Measurements from ENCODE around the gene MORN1. TPM values are rescaled to one million over a fixed set of nuclear protein-coding genes. Genes with fewer than 3 reads are reported as not detected.

Gene MORN1
- total and polyA plus RNA-seq, 10 of the 15 experiments (the other 5 are each of a cell fraction or from before 2014, with no cell fraction given): 0.76 to 7.9 (median 5.5) TPM

DNA sequence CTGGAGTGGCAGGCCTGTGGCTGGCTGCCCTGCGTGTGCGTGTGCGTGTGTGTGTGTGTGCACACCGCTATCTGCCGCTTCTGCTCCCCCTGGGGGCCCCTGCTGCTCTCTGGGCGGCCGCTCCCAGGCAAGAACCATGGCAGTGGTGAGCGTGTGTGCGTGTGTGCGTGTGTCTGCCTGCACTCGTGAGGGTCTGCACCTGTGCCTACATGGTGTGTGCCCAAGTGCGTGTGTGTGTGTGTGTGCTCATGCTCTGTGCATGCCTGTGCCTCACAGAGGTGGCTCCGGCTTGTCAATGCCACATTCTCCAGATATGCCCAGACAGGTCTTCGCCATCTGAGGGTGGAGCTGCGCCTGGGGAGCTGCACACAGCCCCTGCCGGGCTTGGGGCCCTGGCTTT lies 39.7 kb upstream of the MORN1 start (continued):
- TF ChIP-seq USF1 (IDR thresholded peaks at IDR 0.05; ENCODE audit: borderline replicate concordance, extremely low read length, insufficient read depth, low read depth, low read length) (no peak), SMAD1 (IDR thresholded peaks at IDR 0.05; ENCODE audit: low read depth, partially characterized antibody) (no peak), MLLT1 (IDR thresholded peaks at IDR 0.05) (no peak), MTA3 (IDR thresholded peaks at IDR 0.05; ENCODE audit: borderline replicate concordance, low read length) (no peak)

GRCh38 chr1:2430592-2430973 lies 39.2 kb upstream of the MORN1 start:
- no peak overlapping the region for H2AFZ ChIP-seq (ENCODE audit: control insufficient read depth, low read depth, low read length)
- CTCF ChIA-PET: interaction anchor here (1.1 to 1.7 kb wide), 3 partner anchors 15 to 96 kb away, joined by 4 to 6 read pairs (median 5); partner anchors contain the start of gene PANK4
- H4K20me1 ChIP-seq (ENCODE audit: control insufficient read depth, insufficient read depth): no peaks in the 10 kb centered on the region
- no peaks in the 10 kb centered on the region for H3K36me3 ChIP-seq (ENCODE audit: control insufficient read depth in 2 of 2, insufficient read depth in 2 of 2, low read length in 1 of 2)
- H3K9ac ChIP-seq (ENCODE audit: control insufficient read depth, insufficient read depth, low read length): no peak overlapping the region
- intact Hi-C loops (cut with micrococcal nuclease; ENCODE audit: unreplicated experiment) (no loop called here), in situ Hi-C loops (cut with MboI) (no loop called here)
- no peaks in the 10 kb centered on the region for H3K4me1 ChIP-seq (ENCODE audit: control insufficient read depth, insufficient read depth, low read length)
- SMC1A ChIA-PET (ENCODE audit: uncharacterized antibody, unreplicated experiment): interaction anchor here (1.1 kb wide), 1 partner anchor 154 kb away, joined by 3 read pairs; no protein-coding TSS in a partner anchor
- ATAC-seq (no peak), DNase-seq (ENCODE audit: low read depth, low spot score) (no peak), FAIRE-seq (no peak)
- POLR2A ChIA-PET: no interaction called here
- H3K27me3 ChIP-seq (replicated peaks in 1 of 2; ENCODE audit: control insufficient read depth in 2 of 2, insufficient read depth in 2 of 2, low read length in 1 of 2): no peaks in the 10 kb centered on the region; a peak in 2 of 4 replicates
- RAD21 ChIA-PET (ENCODE audit: unreplicated experiment): interaction anchor here (1.2 kb wide), 1 partner anchor 118 kb away, joined by 3 read pairs; no protein-coding TSS in a partner anchor
- H3K4me3 ChIP-seq: no peak overlapping the region
- BruUV-seq (replicated peaks): no TSS peak
- no peak for TF ChIP-seq ZZZ3 (IDR thresholded peaks at IDR 0.05; ENCODE audit: control insufficient read depth, insufficient read length, low read depth)
- no peak for TF ChIP-seq WRNIP1 (IDR thresholded peaks at IDR 0.05; ENCODE audit: borderline replicate concordance, low read depth, low read length)
- TF ChIP-seq BMI1 (IDR thresholded peaks at IDR 0.05; ENCODE audit: borderline replicate concordance): no peak
- TF ChIP-seq ZBED1 (IDR thresholded peaks at IDR 0.05; ENCODE audit: borderline replicate concordance): no peak
- TF ChIP-seq CHD2 (IDR thresholded peaks at IDR 0.05; ENCODE audit: borderline replicate concordance, low read depth, low read length): no peak
- no peak for TF ChIP-seq ETV6 (conservative IDR thresholded peaks at IDR 0.05 in 1 of 2, IDR thresholded peaks at IDR 0.05 in 1 of 2; ENCODE audit: borderline replicate concordance in 1 of 2, low read depth in 1 of 2)
- TF ChIP-seq RBBP5 (conservative IDR thresholded peaks at IDR 0.05): no peak
- TF ChIP-seq ZNF24 (IDR thresholded peaks at IDR 0.05): no peak
- H3K79me2 ChIP-seq (ENCODE audit: control insufficient read depth, insufficient read depth, low read length): no peaks in the 10 kb centered on the region
- H3K9me3 ChIP-seq (replicated peaks; ENCODE audit: control insufficient read depth, insufficient read depth, low read length): peaks cover 4% of the 10 kb centered on the region; the same call in 1 of the 3 replicates
- no peak overlapping the region for H3K27ac ChIP-seq (ENCODE audit: control insufficient read depth, insufficient read depth)
- 46% methylated on average over 10 of the region's 10 CpGs for WGBS (ENCODE audit: insufficient coverage, insufficient replicate concordance, low lambda C conversion rate, missing lambda C conversion rate)
- no peak overlapping the region for H3K4me2 ChIP-seq (ENCODE audit: control insufficient read depth, insufficient read depth)

All from GM12878 (cell line).